Activated B cell treated with CpG ODN at 0.5 μM for 24 hours (primary cell): ENCODE data around the gene SMIM44. TPM values are rescaled to one million over a fixed set of nuclear protein-coding genes. Genes with fewer than 3 reads are reported as not detected.

Experiments
- ATAC-seq: fragments of 200-7000 bp; cut with Tn5 transposase; one replicate; pipeline ENCODE4 v1.10.0; 2021; ENCODE audit warnings: low read depth, mild to moderate bottlenecking, moderate library complexity
- CTCF ChIA-PET: fragments of 350-600 bp; sonication (Branson Sonifier 250); formaldehyde crosslinking; loops from one replicate; lab custom pipeline; 2021; ENCODE audit warnings: antibody characterized with exemption; lab: Charles Lee
- POLR2A ChIA-PET: fragments of 350-600 bp; sonication (Branson Sonifier 250); formaldehyde crosslinking; loops from one replicate; lab custom pipeline; 2021; ENCODE audit warnings: antibody characterized with exemption; lab: Charles Lee
- DNase-seq: peaks from one replicate; pipeline ENCODE4 v3.0.0; 2022
- H3K27ac Mint-ChIP-seq: one replicate; pipeline ENCODE4 v1.8.0; 2020; ENCODE audit warnings: mixed read lengths
- H3K27me3 Mint-ChIP-seq: one replicate; pipeline ENCODE4 v1.8.0; 2021; ENCODE audit warnings: mixed read lengths
- H3K36me3 Mint-ChIP-seq: one replicate; pipeline ENCODE4 v1.8.0; 2021; ENCODE audit warnings: low read depth, mixed read lengths
- H3K4me1 Mint-ChIP-seq: one replicate; pipeline ENCODE4 v1.8.0; 2021; ENCODE audit warnings: mixed read lengths
- H3K4me3 Mint-ChIP-seq: one replicate; pipeline ENCODE4 v1.8.0; 2020; ENCODE audit warnings: mild to moderate bottlenecking, mixed read lengths
- H3K9me3 Mint-ChIP-seq: one replicate; pipeline ENCODE4 v1.8.0; 2020; ENCODE audit warnings: mixed read lengths
- CTCF ChIP-seq: fragments of 200-600 bp; IDR thresholded peaks from one replicate; pipeline ENCODE4 v1.8.0; 2022; ENCODE audit warnings: antibody characterized with exemption, mild to moderate bottlenecking
- intact Hi-C: fragments of 100-400 bp; cut with micrococcal nuclease; formaldehyde crosslinking; loops from one replicate; pipeline ENCODE4 v1.15.1; 2024
- total RNA-seq: library from RNA; stranded (reverse); gene quantifications from 2 replicates; pipeline ENCODE4 v1.2.3, GENCODE V29; 2022

Gene SMIM44
- total RNA-seq, 1 donor from 2014 or later = not detected

GRCh38 chr19:3466635-3467034 is 16.6 kb downstream of the SMIM44 start:
- ATAC-seq = no peak
- no peak for DNase-seq
- POLR2A ChIA-PET = no interaction called here
- Mint-ChIP-seq H3K4me3 (no peak overlapping the region), H3K36me3 (peaks cover 4% of the 10 kb centered on the region), H3K27ac (no peak overlapping the region), H3K27me3 (no peaks in the 10 kb centered on the region), H3K4me1 (no peaks in the 10 kb centered on the region), H3K9me3 (peaks cover 2% of the 10 kb centered on the region)
- CTCF ChIA-PET = no interaction called here
- intact Hi-C loops = no loop called here
- no peak for TF ChIP-seq CTCF

- intact Hi-C loops = no loop called here
- no peak overlapping the region for H3K27ac Mint-ChIP-seq
- peaks cover 2% of the 10 kb centered on the region for H3K9me3 Mint-ChIP-seq
- H3K4me3 Mint-ChIP-seq = no peak overlapping the region
- no peaks in the 10 kb centered on the region for H3K27me3 Mint-ChIP-seq
- ATAC-seq = no peak
- CTCF ChIA-PET = no interaction called here
- POLR2A ChIA-PET = no interaction called here
- no peak for TF ChIP-seq CTCF
- no peaks in the 10 kb centered on the region for H3K4me1 Mint-ChIP-seq
- no peak for DNase-seq
- H3K36me3 Mint-ChIP-seq = peaks cover 4% of the 10 kb centered on the region
Observed at GRCh38 chr19:3465552-3465951, 17.7 kb downstream of the SMIM44 start.

GRCh38 chr19:3464587-3465235 is 18.5 kb downstream of the SMIM44 start:
- CTCF ChIA-PET = no interaction called here
- no peaks in the 10 kb centered on the region for H3K27me3 Mint-ChIP-seq

GRCh38 chr19:3463714-3464586 is 19.3 kb downstream of the SMIM44 start:
- POLR2A ChIA-PET = no interaction called here
- no peak overlapping the region for H3K27ac Mint-ChIP-seq
- no peak overlapping the region for H3K4me3 Mint-ChIP-seq
- H3K27me3 Mint-ChIP-seq = no peaks in the 10 kb centered on the region
- intact Hi-C loops = no loop called here
- no peaks in the 10 kb centered on the region for H3K4me1 Mint-ChIP-seq
- H3K9me3 Mint-ChIP-seq = peaks cover 2% of the 10 kb centered on the region
- CTCF ChIA-PET = no interaction called here
- peaks cover 6% of the 10 kb centered on the region for H3K36me3 Mint-ChIP-seq
- no peak for TF ChIP-seq CTCF
- no peak for ATAC-seq
- DNase-seq = no peak

More at GRCh38 chr19:3464587-3465235, 18.5 kb downstream of the SMIM44 start:
- Mint-ChIP-seq H3K27ac (no peak overlapping the region), H3K4me1 (no peaks in the 10 kb centered on the region), H3K36me3 (peaks cover 6% of the 10 kb centered on the region), H3K4me3 (no peak overlapping the region), H3K9me3 (peaks cover 2% of the 10 kb centered on the region)
- DNase-seq (no peak), ATAC-seq (no peak)
- TF ChIP-seq CTCF = no peak
- POLR2A ChIA-PET = no interaction called here
- intact Hi-C loops = no loop called here

- ATAC-seq (no peak), DNase-seq (no peak)
- ChIA-PET POLR2A (no interaction called here), CTCF (no interaction called here)
- intact Hi-C loops = no loop called here
- Mint-ChIP-seq H3K9me3 (peaks cover 2% of the 10 kb centered on the region), H3K27ac (no peak overlapping the region), H3K27me3 (no peaks in the 10 kb centered on the region), H3K4me3 (no peak overlapping the region), H3K4me1 (no peaks in the 10 kb centered on the region), H3K36me3 (peaks cover 6% of the 10 kb centered on the region)
- no peak for TF ChIP-seq CTCF
Observed at GRCh38 chr19:3462991-3463713, 20.1 kb downstream of the SMIM44 start.
